Measurements from ENCODE around the gene ARG2.
A peak's percentile ranks its signal among the peaks of the same experiment; 100 is the strongest.

Gene ARG2

GRCh38 chr14:67619446-67620216, at the start of gene ARG2:
Gene ARG2 (plus strand): TSS chr14:67619920. CDS start chr14:67619978, 58 bp downstream.
- peaks cover 15 to 22% of the 10 kb centered on the region in 2 donors for H3K4me1 Mint-ChIP-seq
- no peaks in the 10 kb centered on the region for H3K9me3 Mint-ChIP-seq
- ATAC-seq (replicated peaks): peak; percentile 93 to 96
- peak; percentile 88 for DNase-seq
- peaks cover 3 to 13% of the 10 kb centered on the region in 2 donors for H3K27me3 Mint-ChIP-seq
- H3K36me3 Mint-ChIP-seq: peaks cover 0 to 1% of the 10 kb centered on the region in 2 donors
- H3K4me3 Mint-ChIP-seq: peak within 1 kb of the TSS; percentile 87 to 92
- H3K27ac Mint-ChIP-seq: peak within 1 kb of the TSS; percentile 93

- Mint-ChIP-seq H3K36me3 (no peaks in the 10 kb centered on the region), H3K27me3 (peaks cover 4 to 5% of the 10 kb centered on the region in 2 donors), H3K9me3 (no peaks in the 10 kb centered on the region), H3K27ac (no peak overlapping the region), H3K4me1 (peaks cover 0 to 4% of the 10 kb centered on the region in 2 donors), H3K4me3 (no peak overlapping the region)
- DNase-seq: no peak
- ATAC-seq (replicated peaks): no peak
Measured at GRCh38 chr14:67570453-67570852, 49.3 kb upstream of the ARG2 start.

GRCh38 chr14:67571275-67571990, 48.3 kb upstream of the ARG2 start:
- H3K27ac Mint-ChIP-seq: no peak overlapping the region
- ATAC-seq (replicated peaks): peak; percentile 94 to 97
- H3K36me3 Mint-ChIP-seq: no peaks in the 10 kb centered on the region

GRCh38 chr14:67571991-67572323, 47.8 kb upstream of the ARG2 start:
- no peak for ATAC-seq (replicated peaks)
- no peak for DNase-seq
- no peak overlapping the region for H3K27ac Mint-ChIP-seq
- no peak overlapping the region for H3K4me3 Mint-ChIP-seq
- H3K4me1 Mint-ChIP-seq: peaks cover 0 to 4% of the 10 kb centered on the region in 2 donors
- peaks cover 4 to 5% of the 10 kb centered on the region in 2 donors for H3K27me3 Mint-ChIP-seq
- no peaks in the 10 kb centered on the region for H3K36me3 Mint-ChIP-seq
- no peaks in the 10 kb centered on the region for H3K9me3 Mint-ChIP-seq

More at GRCh38 chr14:67571275-67571990, 48.3 kb upstream of the ARG2 start:
- H3K4me1 Mint-ChIP-seq: peaks cover 0 to 4% of the 10 kb centered on the region in 2 donors
- peaks cover 4 to 5% of the 10 kb centered on the region in 2 donors for H3K27me3 Mint-ChIP-seq
- H3K4me3 Mint-ChIP-seq: no peak overlapping the region
- no peaks in the 10 kb centered on the region for H3K9me3 Mint-ChIP-seq
- DNase-seq: peak; percentile 44

GRCh38 chr14:67572608-67573007, 47.1 kb upstream of the ARG2 start:
- Mint-ChIP-seq H3K27me3 (peaks cover 4 to 5% of the 10 kb centered on the region in 2 donors), H3K4me1 (peaks cover 0 to 4% of the 10 kb centered on the region in 2 donors), H3K36me3 (no peaks in the 10 kb centered on the region), H3K4me3 (no peak overlapping the region), H3K27ac (no peak overlapping the region), H3K9me3 (no peaks in the 10 kb centered on the region)
- ATAC-seq (replicated peaks): no peak
- no peak for DNase-seq

GRCh38 chr14:67573228-67574010, 46.3 kb upstream of the ARG2 start:
- H3K36me3 Mint-ChIP-seq: no peaks in the 10 kb centered on the region
- ATAC-seq (replicated peaks) (no peak), DNase-seq (no peak)
- peaks cover 4 to 5% of the 10 kb centered on the region in 2 donors for H3K27me3 Mint-ChIP-seq
- no peaks in the 10 kb centered on the region for H3K9me3 Mint-ChIP-seq
- H3K4me1 Mint-ChIP-seq: peaks cover 0 to 4% of the 10 kb centered on the region in 2 donors
- no peak overlapping the region for H3K4me3 Mint-ChIP-seq
- no peak overlapping the region for H3K27ac Mint-ChIP-seq

GRCh38 chr14:67574156-67574555, 45.6 kb upstream of the ARG2 start:
- Mint-ChIP-seq H3K9me3 (no peaks in the 10 kb centered on the region), H3K27ac (no peak overlapping the region), H3K27me3 (peaks cover 4 to 5% of the 10 kb centered on the region in 2 donors), H3K4me1 (peaks cover 0 to 4% of the 10 kb centered on the region in 2 donors), H3K4me3 (no peak overlapping the region), H3K36me3 (no peaks in the 10 kb centered on the region)
- DNase-seq: no peak
- no peak for ATAC-seq (replicated peaks)

GRCh38 chr14:67574806-67575205, 44.9 kb upstream of the ARG2 start:
- Mint-ChIP-seq H3K4me1 (peaks cover 0 to 7% of the 10 kb centered on the region in 2 donors), H3K27ac (no peak overlapping the region), H3K36me3 (no peaks in the 10 kb centered on the region), H3K27me3 (peaks cover 4 to 5% of the 10 kb centered on the region in 2 donors), H3K9me3 (no peaks in the 10 kb centered on the region), H3K4me3 (no peak overlapping the region)
- ATAC-seq (replicated peaks): no peak
- DNase-seq: no peak

- H3K27ac Mint-ChIP-seq: no peak overlapping the region
- no peak for DNase-seq
- no peak overlapping the region for H3K4me3 Mint-ChIP-seq
- no peaks in the 10 kb centered on the region for H3K36me3 Mint-ChIP-seq
- peaks cover 0 to 5% of the 10 kb centered on the region in 2 donors for H3K27me3 Mint-ChIP-seq
- peaks cover 0 to 7% of the 10 kb centered on the region in 2 donors for H3K4me1 Mint-ChIP-seq
- H3K9me3 Mint-ChIP-seq: no peaks in the 10 kb centered on the region
- ATAC-seq (replicated peaks): peak; percentile 53 to 55
Measured at GRCh38 chr14:67575684-67576083, 44.0 kb upstream of the ARG2 start.

- no peak overlapping the region for H3K4me3 Mint-ChIP-seq
- H3K27ac Mint-ChIP-seq: no peak overlapping the region
- ATAC-seq (replicated peaks): no peak
Measured at GRCh38 chr14:67576216-67576955, 43.3 kb upstream of the ARG2 start.

GRCh38 chr14:67577181-67577808, 42.4 kb upstream of the ARG2 start:
- H3K4me3 Mint-ChIP-seq: no peak overlapping the region
- H3K9me3 Mint-ChIP-seq: no peaks in the 10 kb centered on the region
- no peaks in the 10 kb centered on the region for H3K36me3 Mint-ChIP-seq
- ATAC-seq (replicated peaks) (no peak), DNase-seq (no peak)
- no peaks in the 10 kb centered on the region for H3K27me3 Mint-ChIP-seq
- no peak overlapping the region for H3K27ac Mint-ChIP-seq
- peaks cover 0 to 3% of the 10 kb centered on the region in 2 donors for H3K4me1 Mint-ChIP-seq

More at GRCh38 chr14:67576216-67576955, 43.3 kb upstream of the ARG2 start:
- Mint-ChIP-seq H3K27me3 (peaks cover 0 to 2% of the 10 kb centered on the region in 2 donors), H3K9me3 (no peaks in the 10 kb centered on the region), H3K36me3 (no peaks in the 10 kb centered on the region), H3K4me1 (peaks cover 0 to 4% of the 10 kb centered on the region in 2 donors)
- no peak for DNase-seq

- Mint-ChIP-seq H3K4me1 (peaks cover 0 to 3% of the 10 kb centered on the region in 2 donors), H3K4me3 (no peak overlapping the region), H3K27ac (no peak overlapping the region), H3K27me3 (no peaks in the 10 kb centered on the region), H3K36me3 (no peaks in the 10 kb centered on the region), H3K9me3 (no peaks in the 10 kb centered on the region)
- ATAC-seq (replicated peaks) (no peak), DNase-seq (no peak)
Measured at GRCh38 chr14:67577909-67578749, 41.6 kb upstream of the ARG2 start.

GRCh38 chr14:67579040-67579439, 40.7 kb upstream of the ARG2 start:
- H3K27ac Mint-ChIP-seq: no peak overlapping the region
- no peaks in the 10 kb centered on the region for H3K27me3 Mint-ChIP-seq
- no peaks in the 10 kb centered on the region for H3K9me3 Mint-ChIP-seq
- peaks cover 0 to 3% of the 10 kb centered on the region in 2 donors for H3K4me1 Mint-ChIP-seq
- DNase-seq (no peak), ATAC-seq (replicated peaks) (no peak)
- H3K36me3 Mint-ChIP-seq: no peaks in the 10 kb centered on the region
- H3K4me3 Mint-ChIP-seq: no peak overlapping the region

Measured in stimulated activated naive B cell treated with anti-CD40 and anti-IgM and Interleukin-4, amounts not matched to agents 10 μg/mL and 1 μg/mL and 100 μg/mL, for 72 hours (primary cell).